Left kidney (tissue), 2 donors: Measurements from ENCODE around the gene STAT2. TPM values are rescaled to one million over a fixed set of nuclear protein-coding genes. Genes with fewer than 3 reads are reported as not detected.
"Not testable (repeated sequence)": the region's sequence is repeated elsewhere in the genome, so short reads cannot be mapped to it uniquely, and the experiment has no call there.

ENCODE experiments used
- DNase-seq: peaks from one replicate; pipeline ENCODE4 v3.0.0-alpha.2; 2013
- polyA plus RNA-seq: library from polyadenylated mRNA; unstranded; fragments of 120-200 nt; gene quantifications from one replicate; pipeline ENCODE4 v1.2.1, GENCODE V29; 2013; ENCODE audit not compliant: insufficient read length

STAT2 gene
- polyA plus RNA-seq, 1 donor: 153 TPM

DNA sequence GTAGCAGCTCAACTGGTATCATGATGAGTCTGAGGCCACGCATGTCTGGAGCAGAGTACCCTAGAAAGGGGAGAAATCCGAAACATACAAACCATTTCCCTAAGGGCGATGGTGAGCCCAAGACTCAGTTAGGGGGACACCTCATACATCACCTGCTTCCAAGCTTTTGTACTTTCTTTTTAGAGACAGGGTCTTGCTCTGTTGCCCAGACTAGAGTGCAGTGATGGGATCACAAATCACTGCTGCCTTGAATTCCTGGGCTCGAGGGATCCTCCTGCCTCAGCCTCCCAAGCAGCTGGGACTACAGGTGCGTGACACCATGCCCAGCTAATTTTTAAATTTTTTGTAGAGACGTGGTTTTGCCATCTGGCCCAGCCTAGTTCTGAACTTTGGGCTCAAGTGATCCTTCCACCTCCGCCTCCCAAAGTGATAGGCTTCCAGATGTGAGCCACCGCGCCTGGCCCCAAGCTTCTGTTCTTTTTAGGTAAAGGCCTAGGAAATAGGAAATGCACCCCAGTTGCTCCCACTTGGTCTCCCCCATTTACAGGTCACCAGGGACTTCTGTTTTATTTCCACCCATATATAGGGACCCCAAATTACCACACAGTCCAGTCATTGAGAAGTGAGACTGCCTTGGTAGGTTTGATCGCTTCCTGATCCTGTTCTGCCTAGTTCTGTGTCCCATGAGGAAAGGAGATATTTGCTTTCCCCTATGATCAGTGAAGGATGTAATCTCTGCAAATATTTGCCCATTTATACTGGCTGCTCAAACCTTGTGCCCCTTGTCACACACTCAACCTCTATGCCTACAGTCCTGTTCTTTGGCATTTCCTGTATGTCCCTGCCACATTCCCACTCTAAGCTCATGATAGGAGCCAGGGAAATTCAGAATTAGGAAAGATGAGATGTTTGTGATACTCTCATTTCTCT lies 2.5 kb upstream of the STAT2 start, which contains the start of gene APOF:
Gene APOF (minus strand): TSS at position 728 of the 930 bp plus-strand sequence. CDS start 112 bp downstream, at position 616.
- DNase-seq: no peak

- no peak for DNase-seq
Observed at GRCh38 chr12:56361487-56362129, 1.7 kb upstream of the STAT2 start.

- no peak for DNase-seq
Observed at GRCh38 chr12:56358836-56359532, 923 bp downstream of the STAT2 start.

DNA sequence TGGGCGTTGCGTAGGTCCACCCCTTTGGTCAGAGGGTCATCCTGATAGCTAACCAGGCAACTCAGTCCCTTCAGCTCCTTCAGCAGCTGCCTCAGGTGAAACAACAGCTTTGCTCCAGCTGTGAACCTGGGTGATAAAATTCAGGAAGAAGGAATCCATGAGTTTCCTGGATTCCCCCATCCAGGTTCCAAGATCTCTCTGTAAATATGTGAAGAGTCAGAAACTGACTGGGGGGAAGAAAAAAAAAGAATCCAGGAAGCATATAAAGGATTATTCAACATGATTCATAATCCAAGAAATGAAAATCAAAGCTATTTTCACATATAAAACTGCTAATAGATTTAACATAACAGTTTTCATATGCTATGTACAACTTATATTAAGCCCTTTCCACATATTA lies 8.6 kb downstream of the STAT2 start:
- DNase-seq: no peak

DNA sequence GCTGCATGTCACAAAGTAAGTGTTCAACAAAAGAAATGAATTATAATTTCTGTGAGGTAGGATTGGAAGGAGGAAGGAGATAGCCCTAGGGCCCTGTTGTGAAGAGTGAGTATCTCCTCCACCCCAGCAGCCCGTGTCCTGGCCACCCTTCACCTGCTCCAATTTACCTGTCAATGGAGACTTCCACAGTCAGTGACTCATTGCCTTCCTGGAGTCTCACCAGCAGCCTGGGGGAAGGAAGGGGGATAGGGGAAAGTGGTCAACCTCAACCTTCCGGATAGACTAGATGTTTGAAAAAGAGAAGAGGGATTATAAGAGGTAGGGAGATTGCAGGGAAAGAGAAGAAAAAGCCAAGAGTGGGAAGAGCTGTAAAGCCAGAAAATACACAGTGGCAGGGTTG lies 9.2 kb downstream of the STAT2 start:
- DNase-seq: no peak

DNA sequence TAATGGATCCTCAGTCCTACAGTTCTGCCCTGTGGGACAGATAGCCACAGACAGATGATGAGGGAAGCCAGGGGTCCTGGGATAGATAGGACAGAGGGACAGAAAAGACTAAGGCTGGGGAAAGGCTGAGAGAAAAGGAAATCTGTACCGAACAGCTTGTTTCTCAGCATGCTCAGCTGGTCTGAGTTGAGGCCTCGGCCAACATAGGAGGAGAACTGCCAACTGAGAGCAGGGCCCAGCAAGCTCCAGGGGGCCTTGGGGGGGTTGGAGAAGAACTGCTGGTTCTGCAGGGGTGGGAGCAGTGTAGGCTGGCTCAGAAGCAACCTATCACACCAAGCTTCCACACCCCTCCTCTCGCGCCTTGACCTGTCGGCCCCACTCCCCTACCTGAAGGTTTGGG lies 11.1 kb downstream of the STAT2 start:
- no peak for DNase-seq

DNA sequence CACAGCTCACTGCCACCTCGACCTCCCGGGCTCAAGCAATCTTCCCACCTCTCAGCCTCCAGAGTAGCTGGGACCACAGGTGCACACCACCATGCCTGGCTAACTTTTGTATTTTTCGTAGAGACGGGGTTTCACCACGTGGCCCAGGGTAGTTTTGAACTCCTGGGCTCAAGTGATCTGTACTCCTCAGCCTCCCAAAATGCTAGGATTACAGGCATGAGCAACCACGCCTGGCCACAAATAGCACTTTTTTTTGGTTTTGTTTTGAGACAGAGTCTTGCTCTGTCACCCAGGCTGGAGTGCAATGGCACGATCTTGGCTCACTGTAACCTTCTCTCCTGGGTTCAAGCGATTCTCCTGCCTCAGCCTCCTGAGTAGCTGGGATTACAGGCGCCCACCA lies 12.7 kb downstream of the STAT2 start:
- DNase-seq: not testable (repeated sequence)

DNA sequence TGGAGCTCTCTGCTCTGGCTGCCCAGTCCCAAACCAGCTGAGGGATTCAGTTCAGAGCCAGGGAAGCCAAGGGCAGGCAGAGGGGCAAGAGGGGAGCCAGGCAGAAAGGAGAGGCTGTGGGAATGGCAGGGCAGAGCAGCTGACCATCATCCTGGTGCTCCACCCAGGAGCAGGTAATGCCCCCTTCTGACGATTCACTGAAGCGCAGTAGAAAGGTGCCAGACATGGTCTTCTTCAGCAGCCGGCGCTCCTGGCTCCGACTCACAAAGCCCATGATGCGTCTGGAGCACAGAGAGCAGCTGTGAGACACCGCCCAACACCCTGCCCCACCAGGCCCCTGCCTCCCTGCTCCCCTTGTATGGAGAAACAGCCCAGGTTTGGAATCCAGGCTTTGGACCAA lies 13.2 kb downstream of the STAT2 start:
- no peak for DNase-seq

DNA sequence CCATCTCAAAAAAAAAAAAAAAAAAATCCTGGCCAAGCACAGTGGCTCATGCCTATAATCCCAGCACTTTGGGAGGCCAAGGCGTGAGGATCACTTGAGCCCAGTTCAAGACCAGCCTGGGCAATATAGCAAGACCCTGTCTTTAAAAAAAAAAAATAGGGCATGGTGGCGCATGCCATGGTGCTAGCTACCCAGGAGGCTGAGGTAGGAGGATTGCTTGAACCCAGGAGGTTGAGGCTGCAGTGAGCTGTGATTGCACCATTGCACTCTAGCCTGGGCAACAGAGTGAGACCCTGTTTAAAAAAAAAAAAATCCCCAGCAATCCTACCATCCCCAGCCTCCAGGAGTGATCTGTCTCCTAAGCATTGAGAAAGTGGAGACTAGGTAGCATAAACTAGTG lies 17.6 kb downstream of the STAT2 start:
- DNase-seq: not testable (repeated sequence)

DNA sequence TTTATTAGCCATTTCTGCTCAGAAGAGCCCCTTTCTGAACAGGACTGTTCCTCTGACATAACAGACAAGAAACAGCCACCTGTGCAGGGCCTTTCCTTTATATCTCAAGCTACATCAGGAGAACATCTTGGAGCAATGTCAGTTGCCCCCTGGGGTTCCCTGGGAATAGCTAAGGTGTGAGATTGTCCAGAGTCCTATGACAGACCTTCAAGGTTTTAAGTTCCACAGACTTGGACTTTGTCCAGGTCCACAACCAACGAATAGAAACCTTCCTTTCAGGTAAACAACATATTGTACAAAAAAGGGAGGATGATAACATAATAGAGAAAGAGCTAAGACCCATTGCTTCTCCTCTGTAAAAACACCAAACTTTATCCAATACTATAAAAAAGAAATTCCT lies 18.3 kb downstream of the STAT2 start:
- DNase-seq: no peak

GRCh38 chr12:56339158-56339422 lies 20.8 kb downstream of the STAT2 start:
- DNase-seq: no peak

GRCh38 chr12:56338308-56339157 lies 21.4 kb downstream of the STAT2 start, which contains the start of gene IL23A:
Gene IL23A (plus strand): TSS chr12:56338884. CDS start chr12:56339045, 161 bp downstream.
- DNase-seq: no peak

- no peak for DNase-seq
Observed at GRCh38 chr12:56337753-56338251, 22.1 kb downstream of the STAT2 start.

- DNase-seq: no peak
Observed at GRCh38 chr12:56336361-56337167, 23.3 kb downstream of the STAT2 start.

DNA sequence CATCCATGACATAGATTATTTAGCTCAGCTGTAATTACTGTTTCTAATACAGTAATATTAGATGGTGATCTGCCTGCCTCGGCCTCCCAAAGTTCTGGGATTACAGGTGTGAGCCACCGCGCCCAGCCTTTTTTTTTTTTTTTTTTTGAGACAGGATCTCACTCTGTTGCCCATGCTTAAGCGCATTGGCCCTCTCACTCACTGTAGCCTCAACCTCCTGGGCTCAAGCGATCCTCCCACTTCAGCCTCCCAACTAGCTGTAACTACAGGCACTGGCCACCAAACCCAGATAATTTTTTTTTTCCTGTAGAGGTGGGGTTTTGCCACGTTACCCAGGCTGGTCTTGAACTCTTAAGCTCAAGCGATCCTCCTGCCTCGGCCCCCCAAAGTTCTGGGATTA lies 24.4 kb downstream of the STAT2 start:
- DNase-seq: not testable (repeated sequence)

DNA sequence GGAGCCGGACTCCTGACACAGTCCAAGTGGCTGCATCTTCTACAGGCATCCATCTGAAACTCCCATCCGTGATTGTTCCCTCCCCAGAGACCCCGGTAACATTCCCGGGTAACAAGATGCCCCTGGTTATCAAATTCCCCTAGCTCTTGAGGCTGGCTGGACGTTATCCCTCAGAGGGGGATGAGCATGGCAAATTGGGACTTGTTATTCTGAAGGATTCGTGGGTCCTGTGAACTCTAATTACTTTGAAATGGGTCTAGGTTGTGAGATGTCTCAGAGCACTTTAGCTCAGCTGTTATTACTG lies 25.5 kb downstream of the STAT2 start:
- DNase-seq: no peak

- peak; percentile 98 for DNase-seq
Observed at GRCh38 chr12:56333679-56334489, 26.0 kb downstream of the STAT2 start, which contains the start of gene PAN2. Gene PAN2 (minus strand): TSS chr12:56334000. CDS start chr12:56333094, 906 bp downstream.

DNA sequence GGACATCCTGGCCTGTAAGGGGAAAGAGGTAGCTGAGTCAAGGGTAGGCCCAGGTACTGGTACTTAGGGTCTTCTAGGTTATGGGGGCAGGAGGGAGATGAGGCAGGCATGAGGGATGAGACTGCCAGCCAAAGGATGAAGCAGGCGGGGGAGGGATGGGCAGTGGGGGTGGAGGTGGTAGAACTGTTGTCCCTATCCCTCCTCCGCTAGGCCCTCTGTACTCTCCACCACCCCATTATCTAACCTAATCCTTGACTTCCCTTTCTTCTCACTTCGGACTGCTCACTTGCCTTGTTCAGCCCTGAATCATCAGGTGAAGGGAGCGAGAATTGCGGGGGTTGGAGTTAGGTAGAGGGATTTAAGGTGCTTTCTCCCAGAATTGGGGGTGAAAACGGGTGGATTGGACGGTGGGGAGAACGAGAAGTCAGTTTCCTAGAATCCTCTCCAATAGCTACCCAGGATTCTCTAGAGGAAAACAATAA lies 26.7 kb downstream of the STAT2 start:
- no peak for DNase-seq

DNA sequence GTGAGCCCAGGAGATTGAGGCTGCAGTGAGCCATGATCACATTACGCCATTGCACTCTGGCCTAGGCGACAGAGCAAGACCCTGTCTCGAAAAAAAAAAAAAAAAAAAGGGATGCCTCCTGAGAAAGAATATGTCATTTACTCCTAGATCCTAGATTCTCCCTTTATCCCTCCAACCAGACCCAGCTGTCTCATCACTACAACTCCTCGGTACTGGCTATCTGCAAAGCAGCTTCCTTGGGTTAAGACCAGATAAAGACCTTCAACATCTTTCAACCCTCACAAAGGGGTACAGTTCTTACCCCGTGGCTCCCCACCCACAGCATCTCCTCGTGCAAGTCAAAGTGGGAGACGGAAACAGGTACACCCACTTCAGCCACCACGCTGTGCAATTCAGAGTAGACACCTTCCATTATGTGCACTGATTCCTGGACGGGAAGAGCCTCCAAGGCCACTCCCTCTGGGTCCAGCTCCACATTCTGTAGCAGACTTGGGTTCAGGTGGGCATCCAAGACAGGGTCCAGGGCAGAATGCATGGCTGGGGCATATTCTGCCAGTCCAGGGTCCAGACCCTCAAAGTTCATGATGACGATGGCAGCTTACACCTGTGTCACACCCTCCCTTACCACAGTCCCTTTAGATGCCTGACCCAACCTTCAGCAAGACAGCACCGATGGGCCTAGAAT lies 27.3 kb downstream of the STAT2 start:
- no peak for DNase-seq
